ENCODE measurements around the gene NEGR1. TPM values are rescaled to one million over a fixed set of nuclear protein-coding genes. Genes with fewer than 3 reads are reported as not detected.

Gene NEGR1
- total RNA-seq, 1 donor from 2014 or later, result 0.58 TPM

DNA sequence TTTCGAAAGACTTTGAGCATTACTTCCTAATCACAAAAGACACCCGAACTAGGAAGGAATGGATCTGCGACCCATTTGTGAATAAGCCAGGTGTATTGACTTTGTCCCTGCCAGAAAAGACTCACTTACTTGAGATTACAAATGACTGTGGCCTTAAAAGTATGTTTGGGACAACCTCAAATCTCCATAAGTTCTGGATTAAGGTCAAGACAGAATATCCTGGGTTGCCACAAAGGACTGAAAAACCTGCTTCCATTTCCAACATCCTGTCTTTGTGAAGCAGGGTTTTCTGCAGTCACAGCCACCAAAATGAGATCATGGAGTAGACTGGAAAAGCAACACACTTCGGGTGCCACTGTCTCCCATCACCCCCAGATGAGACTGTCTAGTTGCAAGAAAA lies 664.1 kb downstream of the NEGR1 start:
- TF ChIP-seq CTCF (conservative IDR thresholded peaks at IDR 0.05), result no peak
- H3K4me1 Mint-ChIP-seq, result no peaks in the 10 kb centered on the region
- no peak for DNase-seq (ENCODE audit: low read depth, low spot score)
- no peaks in the 10 kb centered on the region for H3K9me3 Mint-ChIP-seq
- H3K36me3 Mint-ChIP-seq (ENCODE audit: low read depth), result no peaks in the 10 kb centered on the region
- no peak overlapping the region for H3K27ac Mint-ChIP-seq (ENCODE audit: unreplicated experiment)
- H3K4me3 Mint-ChIP-seq, result no peak overlapping the region
- H3K27me3 Mint-ChIP-seq (ENCODE audit: low read depth), result no peaks in the 10 kb centered on the region

- Mint-ChIP-seq H3K4me3 (no peak overlapping the region), H3K9me3 (peaks cover 3% of the 10 kb centered on the region), H3K27ac (ENCODE audit: unreplicated experiment) (no peak overlapping the region), H3K4me1 (no peaks in the 10 kb centered on the region), H3K27me3 (ENCODE audit: low read depth) (no peaks in the 10 kb centered on the region), H3K36me3 (ENCODE audit: low read depth) (no peaks in the 10 kb centered on the region)
- no peak for TF ChIP-seq CTCF (conservative IDR thresholded peaks at IDR 0.05)
- no peak for DNase-seq (ENCODE audit: low read depth, low spot score)
Observed at GRCh38 chr1:71610476-71610875, 671.9 kb downstream of the NEGR1 start.

- H3K27me3 Mint-ChIP-seq (ENCODE audit: low read depth), result no peaks in the 10 kb centered on the region
- H3K9me3 Mint-ChIP-seq, result peaks cover 3% of the 10 kb centered on the region
- H3K27ac Mint-ChIP-seq (ENCODE audit: unreplicated experiment), result no peak overlapping the region
- H3K4me3 Mint-ChIP-seq, result no peak overlapping the region
- no peaks in the 10 kb centered on the region for H3K36me3 Mint-ChIP-seq (ENCODE audit: low read depth)
- TF ChIP-seq CTCF (conservative IDR thresholded peaks at IDR 0.05), result no peak
- H3K4me1 Mint-ChIP-seq, result no peaks in the 10 kb centered on the region
- no peak for DNase-seq (ENCODE audit: low read depth, low spot score)
Observed at GRCh38 chr1:71603044-71603776, 679.1 kb downstream of the NEGR1 start.

DNA sequence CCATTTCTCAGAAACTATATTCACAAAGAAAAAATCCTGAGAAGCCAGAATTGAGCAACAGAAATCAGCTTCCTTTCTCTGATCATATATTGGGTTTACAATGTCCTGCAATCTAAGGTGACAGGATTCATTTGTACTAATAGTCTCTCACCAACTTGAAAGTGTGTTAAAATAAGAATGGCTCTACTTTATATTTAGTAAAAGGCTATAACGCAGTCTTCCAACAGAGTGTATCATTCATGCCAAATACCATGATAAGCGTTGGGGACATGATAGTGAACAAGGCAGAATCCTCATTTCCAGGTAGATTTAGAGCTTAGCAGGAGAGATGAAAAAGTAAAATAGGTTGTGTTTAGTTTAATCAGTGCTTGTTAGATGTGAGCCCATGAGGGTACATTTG lies 682.3 kb downstream of the NEGR1 start:
- Mint-ChIP-seq H3K9me3 (peaks cover 3% of the 10 kb centered on the region), H3K27me3 (ENCODE audit: low read depth) (no peaks in the 10 kb centered on the region), H3K36me3 (ENCODE audit: low read depth) (no peaks in the 10 kb centered on the region), H3K27ac (ENCODE audit: unreplicated experiment) (no peak overlapping the region), H3K4me1 (no peaks in the 10 kb centered on the region), H3K4me3 (no peak overlapping the region)
- no peak for DNase-seq (ENCODE audit: low read depth, low spot score)
- TF ChIP-seq CTCF (conservative IDR thresholded peaks at IDR 0.05), result no peak

DNA sequence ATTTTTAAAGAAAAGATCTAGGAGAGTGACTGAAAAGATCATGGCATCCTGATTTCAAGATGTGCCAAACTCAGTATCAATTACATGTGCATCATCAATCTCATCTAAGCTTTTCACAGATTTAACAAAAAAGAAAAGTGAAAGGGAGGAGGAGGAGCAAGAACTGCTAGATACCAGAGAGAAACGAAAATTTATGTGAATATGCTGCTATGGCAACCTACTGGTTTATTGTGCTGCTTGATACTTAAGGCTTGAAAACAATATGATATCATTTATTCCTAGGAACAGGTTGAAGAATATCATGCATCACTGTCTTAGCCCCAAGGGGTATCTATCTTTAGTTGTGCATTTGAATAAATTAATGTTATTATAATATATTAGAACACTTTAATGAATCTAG lies 683.0 kb downstream of the NEGR1 start:
- Mint-ChIP-seq H3K36me3 (ENCODE audit: low read depth) (no peaks in the 10 kb centered on the region), H3K4me3 (no peak overlapping the region), H3K27me3 (ENCODE audit: low read depth) (no peaks in the 10 kb centered on the region), H3K4me1 (no peaks in the 10 kb centered on the region), H3K27ac (ENCODE audit: unreplicated experiment) (no peak overlapping the region), H3K9me3 (peaks cover 3% of the 10 kb centered on the region)
- DNase-seq (ENCODE audit: low read depth, low spot score), result no peak
- TF ChIP-seq CTCF (conservative IDR thresholded peaks at IDR 0.05), result no peak
